ENCODE data around the gene SCYGR7.

Gene SCYGR7

GRCh38 chr2:227703961-227704360 lies 24.2 kb upstream of the SCYGR7 start:
- H3K36me3 Mint-ChIP-seq (ENCODE audit: low read depth): no peaks in the 10 kb centered on the region
- peaks cover 7% of the 10 kb centered on the region for H3K27me3 Mint-ChIP-seq (ENCODE audit: low read depth, poor library complexity)
- peaks cover 8% of the 10 kb centered on the region for H3K9me3 Mint-ChIP-seq
- H3K4me3 Mint-ChIP-seq: no peak overlapping the region
- TF ChIP-seq CTCF (IDR thresholded peaks at IDR 0.05): no peak
- no peak overlapping the region for H3K27ac Mint-ChIP-seq
- DNase-seq: no peak
- no peaks in the 10 kb centered on the region for H3K4me1 Mint-ChIP-seq

- no peak overlapping the region for H3K4me3 Mint-ChIP-seq
- H3K27ac Mint-ChIP-seq: no peak overlapping the region
- no peaks in the 10 kb centered on the region for H3K36me3 Mint-ChIP-seq (ENCODE audit: low read depth)
- peaks cover 7% of the 10 kb centered on the region for H3K27me3 Mint-ChIP-seq (ENCODE audit: low read depth, poor library complexity)
- peaks cover 4% of the 10 kb centered on the region for H3K9me3 Mint-ChIP-seq
- no peaks in the 10 kb centered on the region for H3K4me1 Mint-ChIP-seq
- no peak for DNase-seq
- no peak for TF ChIP-seq CTCF (IDR thresholded peaks at IDR 0.05)
These were observed 21.3 kb upstream of the SCYGR7 start for GRCh38 chr2:227706859-227707258.

GRCh38 chr2:227707390-227707789 lies 20.7 kb upstream of the SCYGR7 start:
- no peaks in the 10 kb centered on the region for H3K36me3 Mint-ChIP-seq (ENCODE audit: low read depth)
- H3K27me3 Mint-ChIP-seq (ENCODE audit: low read depth, poor library complexity): peaks cover 7% of the 10 kb centered on the region
- no peak for DNase-seq
- peaks cover 4% of the 10 kb centered on the region for H3K9me3 Mint-ChIP-seq
- TF ChIP-seq CTCF (IDR thresholded peaks at IDR 0.05): no peak
- H3K4me3 Mint-ChIP-seq: no peak overlapping the region
- no peaks in the 10 kb centered on the region for H3K4me1 Mint-ChIP-seq
- H3K27ac Mint-ChIP-seq: no peak overlapping the region

GRCh38 chr2:227710986-227711385 lies 17.1 kb upstream of the SCYGR7 start:
- no peak for DNase-seq
- H3K36me3 Mint-ChIP-seq (ENCODE audit: low read depth): no peaks in the 10 kb centered on the region
- no peak overlapping the region for H3K4me3 Mint-ChIP-seq
- no peaks in the 10 kb centered on the region for H3K4me1 Mint-ChIP-seq
- peaks cover 15% of the 10 kb centered on the region for H3K27me3 Mint-ChIP-seq (ENCODE audit: low read depth, poor library complexity)
- no peak overlapping the region for H3K27ac Mint-ChIP-seq
- TF ChIP-seq CTCF (IDR thresholded peaks at IDR 0.05): no peak
- H3K9me3 Mint-ChIP-seq: no peaks in the 10 kb centered on the region

- Mint-ChIP-seq H3K36me3 (ENCODE audit: low read depth) (no peaks in the 10 kb centered on the region), H3K9me3 (no peaks in the 10 kb centered on the region), H3K4me1 (no peaks in the 10 kb centered on the region), H3K27me3 (ENCODE audit: low read depth, poor library complexity) (peaks cover 34% of the 10 kb centered on the region), H3K4me3 (no peak overlapping the region), H3K27ac (no peak overlapping the region)
- no peak for TF ChIP-seq CTCF (IDR thresholded peaks at IDR 0.05)
- no peak for DNase-seq
These were observed 14.8 kb upstream of the SCYGR7 start for GRCh38 chr2:227713291-227713690.

GRCh38 chr2:227716501-227716900 lies 11.6 kb upstream of the SCYGR7 start:
- Mint-ChIP-seq H3K4me3 (no peak overlapping the region), H3K9me3 (no peaks in the 10 kb centered on the region), H3K27me3 (ENCODE audit: low read depth, poor library complexity) (peaks cover 38% of the 10 kb centered on the region), H3K36me3 (ENCODE audit: low read depth) (no peaks in the 10 kb centered on the region), H3K4me1 (no peaks in the 10 kb centered on the region), H3K27ac (no peak overlapping the region)
- TF ChIP-seq CTCF (IDR thresholded peaks at IDR 0.05): no peak
- DNase-seq: no peak
